Neuronal stem cell (in vitro differentiated cells): ENCODE results near the gene SORCS3. TPM values are rescaled to one million over a fixed set of nuclear protein-coding genes. Genes with fewer than 3 reads are reported as not detected.

ENCODE experiments used
- DNase-seq: peaks from one replicate; pipeline ENCODE4 v3.0.0-alpha.2; 2013; ENCODE audit warnings: low spot score
- H2AFZ ChIP-seq: one replicate; pipeline ENCODE4 v1.6.1; 2013; ENCODE audit warnings: mild to moderate bottlenecking, low read length, inconsistent platforms
- H2AK5ac ChIP-seq: 2 replicates; pipeline ENCODE4 v1.6.1; 2013; ENCODE audit warnings: low read depth, mild to moderate bottlenecking, inconsistent platforms, low read length, moderate library complexity, mixed read lengths
- H2BK120ac ChIP-seq: 2 replicates; pipeline ENCODE4 v1.6.1; 2013; ENCODE audit warnings: low read depth, mild to moderate bottlenecking, inconsistent platforms, low read length, moderate library complexity, mixed read lengths
- H2BK12ac ChIP-seq: one replicate; pipeline ENCODE4 v1.6.1; 2013; ENCODE audit warnings: low read length, inconsistent platforms
- H2BK15ac ChIP-seq: 2 replicates; pipeline ENCODE4 v1.6.1; 2013; ENCODE audit warnings: mild to moderate bottlenecking, low read length, inconsistent platforms, mixed read lengths
- H2BK5ac ChIP-seq: one replicate; pipeline ENCODE4 v1.6.1; 2013; ENCODE audit warnings: inconsistent platforms, mild to moderate bottlenecking, low read length, moderate library complexity
- H3K14ac ChIP-seq: one replicate; pipeline ENCODE4 v1.6.1; 2013; ENCODE audit warnings: low read length, inconsistent platforms
- H3K18ac ChIP-seq: 2 replicates; pipeline ENCODE4 v1.6.1; 2013; ENCODE audit warnings: low read length, inconsistent platforms
- H3K23ac ChIP-seq: 2 replicates; pipeline ENCODE4 v1.6.1; 2013; ENCODE audit warnings: low read depth, mild to moderate bottlenecking, mixed read lengths, low read length, inconsistent platforms; ENCODE audit not compliant: poor library complexity
- H3K27ac ChIP-seq: replicated peaks from 3 replicates; pipeline ENCODE4 v1.5.1; 2013; ENCODE audit warnings: low read length, inconsistent platforms
- H3K27me3 ChIP-seq, 3 experiments: 2 replicates each; pipeline ENCODE4 v1.6.1; 2013; ENCODE audit warnings: low read length in 3 of 3, mild to moderate bottlenecking in 2 of 3, inconsistent platforms in 1 of 3, low read depth in 1 of 3, mixed read lengths in 1 of 3, moderate library complexity in 1 of 3; ENCODE audit not compliant: control insufficient read depth in 3 of 3, insufficient read depth in 3 of 3
- H3K36me3 ChIP-seq, 2 donors: replicated peaks in 1 of 2; 2 replicates each; pipeline ENCODE4 v1.6.1; 2013; ENCODE audit warnings: low read length in 2 of 2; ENCODE audit not compliant: control insufficient read depth in 2 of 2, insufficient read depth in 2 of 2
- H3K4ac ChIP-seq: 2 replicates; pipeline ENCODE4 v1.6.1; 2013; ENCODE audit warnings: inconsistent platforms, mild to moderate bottlenecking, low read length, moderate library complexity
- H3K4me1 ChIP-seq, 2 donors: 1 replicate in 1 of 2; 2 replicates in 1 of 2; pipeline ENCODE4 v1.6.1; 2013; ENCODE audit warnings: low read length in 2 of 2, low read depth in 1 of 2; ENCODE audit not compliant: control insufficient read depth in 2 of 2, insufficient read depth in 1 of 2
- H3K4me2 ChIP-seq: one replicate; pipeline ENCODE4 v1.6.1; 2013; ENCODE audit warnings: mild to moderate bottlenecking, low read length, inconsistent platforms; ENCODE audit not compliant: insufficient read depth, poor library complexity, severe bottlenecking
- H3K4me3 ChIP-seq, 2 donors: 2 replicates each; pipeline ENCODE4 v1.5.1; 2013; ENCODE audit warnings: low read length in 2 of 2, mild to moderate bottlenecking in 2 of 2, inconsistent platforms in 1 of 2, moderate library complexity in 1 of 2
- H3K79me1 ChIP-seq: one replicate; pipeline ENCODE4 v1.6.1; 2013; ENCODE audit warnings: low read depth, mild to moderate bottlenecking, inconsistent platforms, low read length, moderate library complexity
- H3K9ac ChIP-seq: one replicate; pipeline ENCODE4 v1.6.1; 2013; ENCODE audit warnings: mild to moderate bottlenecking, low read depth, low read length, inconsistent platforms; ENCODE audit not compliant: poor library complexity
- H3K9me3 ChIP-seq, 2 donors: replicated peaks in 1 of 2; 2 replicates each; pipeline versions ENCODE3 to v1.6.1; 2013; ENCODE audit warnings: low read length in 2 of 2, mild to moderate bottlenecking in 2 of 2, inconsistent platforms in 1 of 2, low read depth in 1 of 2, mixed read lengths in 1 of 2, moderate library complexity in 1 of 2; ENCODE audit not compliant: control insufficient read depth in 2 of 2, insufficient read depth in 1 of 2
- H4K8ac ChIP-seq: one replicate; pipeline ENCODE4 v1.6.1; 2013; ENCODE audit warnings: low read depth, mild to moderate bottlenecking, inconsistent platforms, low read length, moderate library complexity
- H4K91ac ChIP-seq: one replicate; pipeline ENCODE4 v1.6.1; 2013; ENCODE audit warnings: low read length, low read depth, mild to moderate bottlenecking, inconsistent platforms; ENCODE audit not compliant: poor library complexity
- WGBS, 2 donors: extraction: QIAGEN DNeasy Blood & Tissue Kit; methylation state at CpG; one replicate each; pipeline ENCODE4 v1.1.7; 2013; ENCODE audit warnings: missing lambda C conversion rate in 2 of 2, mixed read lengths in 1 of 2; ENCODE audit not compliant: insufficient read length in 2 of 2, insufficient replicate concordance in 1 of 2; ENCODE audit errors: extremely low coverage in 2 of 2; 5-methylcytosine and 5-hydroxymethylcytosine counted together
- polyA plus RNA-seq, 2 experiments: library from polyadenylated mRNA; stranded (reverse); fragments of 200-250 nt; gene quantifications; one replicate each; pipeline ENCODE4 v1.2.3, GENCODE V29; 2013

SORCS3 gene
- polyA plus RNA-seq (2013, experiment 1 of 2) = 0.14 TPM
- 0.14 TPM for polyA plus RNA-seq (2013, experiment 2 of 2)

DNA sequence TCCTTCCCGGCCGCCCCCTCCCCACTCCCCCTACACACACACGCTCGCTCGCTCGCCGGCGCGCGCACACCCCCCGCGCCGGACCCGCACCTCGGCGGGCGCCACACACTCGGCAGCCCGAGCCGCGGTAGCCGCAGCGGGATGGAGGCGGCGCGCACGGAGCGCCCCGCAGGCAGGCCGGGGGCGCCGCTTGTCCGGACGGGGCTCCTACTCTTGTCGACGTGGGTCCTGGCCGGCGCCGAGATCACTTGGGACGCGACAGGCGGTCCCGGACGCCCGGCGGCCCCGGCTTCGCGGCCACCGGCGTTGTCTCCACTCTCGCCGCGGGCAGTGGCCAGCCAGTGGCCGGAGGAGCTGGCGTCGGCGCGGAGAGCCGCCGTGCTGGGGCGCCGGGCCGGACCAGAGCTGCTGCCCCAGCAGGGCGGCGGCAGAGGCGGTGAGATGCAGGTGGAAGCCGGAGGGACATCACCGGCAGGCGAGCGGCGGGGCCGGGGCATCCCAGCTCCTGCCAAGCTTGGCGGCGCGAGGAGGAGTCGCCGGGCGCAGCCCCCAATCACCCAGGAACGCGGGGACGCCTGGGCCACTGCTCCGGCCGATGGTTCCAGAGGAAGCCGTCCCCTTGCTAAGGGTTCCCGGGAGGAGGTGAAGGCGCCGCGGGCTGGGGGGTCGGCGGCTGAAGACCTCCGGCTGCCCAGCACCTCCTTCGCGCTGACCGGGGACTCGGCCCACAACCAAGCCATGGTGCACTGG is at the start of gene SORCS3:
Gene SORCS3, plus strand, starts transcription at position 104 of the 750 bp plus-strand sequence.
- Histone ChIP-seq H3K23ac (peak within 1 kb of the TSS; percentile 50), H2BK12ac (no peak within 1 kb of the TSS), H3K9ac (peak within 1 kb of the TSS; percentile 87), H3K4me3 (peak within 1 kb of the TSS; percentile 20 to 85), H3K27me3 (peaks cover 13 to 95% (median 59%) of the 10 kb centered on the region in 3 experiments), H3K79me1 (no peaks in the 10 kb centered on the region), H4K91ac (no peak within 1 kb of the TSS), H2BK120ac (no peak within 1 kb of the TSS), H3K4me1 (peaks cover 2 to 8% of the 10 kb centered on the region in 2 donors), H2AFZ (peak within 1 kb of the TSS; percentile 77), H3K9me3 (no peaks in the 10 kb centered on the region), H2BK15ac (peak within 1 kb of the TSS; percentile 76), H3K14ac (peak within 1 kb of the TSS; percentile 77), H4K8ac (no peak within 1 kb of the TSS), H2BK5ac (no peak within 1 kb of the TSS), H3K18ac (peak within 1 kb of the TSS; percentile 84), H3K27ac (no peak within 1 kb of the TSS), H2AK5ac (no peak within 1 kb of the TSS), H3K4me2 (peak within 1 kb of the TSS; percentile 99), H3K4ac (no peak within 1 kb of the TSS), H3K36me3 (no peaks in the 10 kb centered on the region)
- peak; percentile 44 for DNase-seq
- WGBS, 2 donors = no CpG with 5 or more reads among the region's 96 CpGs

GRCh38 chr10:104591441-104591840 is 49.6 kb upstream of the SORCS3 start:
- Histone ChIP-seq H2AFZ (no peak overlapping the region), H3K4me1 (peaks cover 0 to 3% of the 10 kb centered on the region in 2 donors), H3K4me2 (no peak overlapping the region), H4K91ac (no peak overlapping the region), H3K9me3 (no peaks in the 10 kb centered on the region), H2AK5ac (no peak overlapping the region), H3K14ac (no peak overlapping the region), H2BK5ac (no peak overlapping the region), H2BK15ac (no peak overlapping the region), H4K8ac (no peak overlapping the region), H3K4ac (no peak overlapping the region), H3K9ac (no peak overlapping the region), H2BK120ac (no peak overlapping the region), H3K79me1 (no peaks in the 10 kb centered on the region), H3K36me3 (no peaks in the 10 kb centered on the region), H3K27me3 (peaks cover 0 to 1% (median 0%) of the 10 kb centered on the region in 3 experiments), H3K18ac (no peak overlapping the region), H3K4me3 (no peak overlapping the region), H3K27ac (no peak overlapping the region), H2BK12ac (no peak overlapping the region), H3K23ac (no peak overlapping the region)
- no peak for DNase-seq
- WGBS, 2 donors = no CpG with 5 or more reads among the region's 3 CpGs

DNA sequence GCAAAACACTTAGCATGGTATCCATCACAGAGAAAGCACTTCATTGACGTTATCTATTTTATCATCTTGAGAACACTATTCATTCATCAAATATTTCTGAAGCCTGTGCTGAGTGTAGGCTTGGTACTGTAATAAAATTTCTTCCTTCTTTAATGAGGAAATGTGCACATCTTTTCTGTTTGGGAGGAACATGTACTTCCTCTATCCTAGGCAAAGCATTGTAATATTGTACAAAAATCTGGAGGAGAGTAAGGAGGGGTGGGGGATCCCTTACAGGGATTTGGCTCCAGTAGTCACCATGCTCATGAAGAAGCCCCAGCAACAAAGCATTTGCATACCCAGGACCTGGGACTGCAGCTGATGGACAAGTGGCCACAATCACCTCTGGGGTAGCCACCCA is 39.9 kb upstream of the SORCS3 start:
- no peak overlapping the region for H2AK5ac ChIP-seq
- H3K4me1 ChIP-seq = no peaks in the 10 kb centered on the region
- no peaks in the 10 kb centered on the region for H3K36me3 ChIP-seq
- H3K27me3 ChIP-seq = peaks cover 0 to 5% (median 0%) of the 10 kb centered on the region in 3 experiments
- no peaks in the 10 kb centered on the region for H3K9me3 ChIP-seq
- H3K4me3 ChIP-seq = no peak overlapping the region
- WGBS, 2 donors = no CpG with 5 or more reads among the region's 1 CpG
- H2BK5ac ChIP-seq = no peak overlapping the region
- no peak overlapping the region for H3K4me2 ChIP-seq
- no peak overlapping the region for H2AFZ ChIP-seq
- H3K79me1 ChIP-seq = no peaks in the 10 kb centered on the region
- no peak overlapping the region for H3K27ac ChIP-seq
- H4K8ac ChIP-seq = no peak overlapping the region
- no peak overlapping the region for H3K23ac ChIP-seq
- no peak overlapping the region for H4K91ac ChIP-seq
- no peak overlapping the region for H2BK120ac ChIP-seq
- no peak overlapping the region for H3K9ac ChIP-seq
- no peak overlapping the region for H2BK12ac ChIP-seq
- H3K18ac ChIP-seq = no peak overlapping the region
- no peak overlapping the region for H3K14ac ChIP-seq
- H3K4ac ChIP-seq = no peak overlapping the region
- no peak overlapping the region for H2BK15ac ChIP-seq
- DNase-seq = no peak

DNA sequence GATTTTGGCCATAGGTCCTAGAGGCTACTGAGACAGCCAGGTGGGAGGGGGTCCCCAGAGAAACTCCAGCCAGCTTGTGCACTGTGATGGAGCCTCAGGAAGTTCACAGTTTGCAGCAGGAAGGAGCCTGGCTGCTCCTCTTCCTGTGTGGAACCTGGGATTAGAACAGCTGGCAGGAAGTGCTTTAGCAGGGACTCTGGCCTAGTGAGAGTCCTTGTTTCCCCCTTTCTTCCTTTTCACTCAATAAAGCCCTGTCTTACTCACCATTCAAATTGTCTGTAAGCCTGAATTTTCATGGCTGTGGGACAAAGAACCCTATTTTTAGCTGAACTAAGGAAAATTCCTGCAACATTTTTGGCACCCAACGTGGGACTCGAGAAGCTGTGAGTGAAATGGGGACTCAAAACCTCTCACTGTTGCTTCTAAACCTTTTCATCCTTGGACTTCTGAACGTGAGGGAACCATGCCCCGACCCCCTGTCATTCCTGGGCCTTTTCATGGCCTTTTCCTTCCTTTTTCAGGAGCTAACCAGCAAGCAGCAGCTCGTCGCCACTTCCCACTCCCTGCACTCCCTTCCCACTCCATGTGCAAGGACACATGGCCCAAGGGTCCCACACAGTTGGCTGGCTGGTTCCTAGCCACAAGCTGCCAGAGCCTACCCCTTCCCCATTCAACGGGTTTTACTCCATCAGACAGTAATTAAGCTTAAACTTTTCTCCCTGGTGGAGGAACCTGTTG is 32.8 kb upstream of the SORCS3 start:
- no peak overlapping the region for H2AK5ac ChIP-seq
- H2AFZ ChIP-seq = no peak overlapping the region
- no peak overlapping the region for H2BK5ac ChIP-seq
- no peak overlapping the region for H4K91ac ChIP-seq
- no peak overlapping the region for H3K27ac ChIP-seq
- no peak overlapping the region for H3K9ac ChIP-seq
- H3K18ac ChIP-seq = no peak overlapping the region
- H3K4me3 ChIP-seq = no peak overlapping the region
- H3K23ac ChIP-seq = no peak overlapping the region
- no peak overlapping the region for H4K8ac ChIP-seq
- peaks cover 0 to 2% of the 10 kb centered on the region in 2 donors for H3K9me3 ChIP-seq
- no peak overlapping the region for H2BK12ac ChIP-seq
- no peak overlapping the region for H2BK15ac ChIP-seq
- H2BK120ac ChIP-seq = no peak overlapping the region
- H3K79me1 ChIP-seq = no peaks in the 10 kb centered on the region
- no CpG with 5 or more reads among the region's 7 CpGs for WGBS, 2 donors
- H3K4me1 ChIP-seq = no peaks in the 10 kb centered on the region
- H3K27me3 ChIP-seq = peaks cover 0 to under 1% (median 0%) of the 10 kb centered on the region in 3 experiments
- no peak overlapping the region for H3K4ac ChIP-seq
- H3K4me2 ChIP-seq = no peak overlapping the region
- DNase-seq = no peak
- no peak overlapping the region for H3K14ac ChIP-seq
- no peaks in the 10 kb centered on the region for H3K36me3 ChIP-seq
